ENCODE results near the gene TPGS2. TPM values are rescaled to one million over a fixed set of nuclear protein-coding genes. Genes with fewer than 3 reads are reported as not detected.

TPGS2 gene
- total and polyA plus RNA-seq, 2 of the 8 experiments (the other 6 are each of a cell fraction or from before 2014, with no cell fraction given) = 151 to 273 TPM

DNA sequence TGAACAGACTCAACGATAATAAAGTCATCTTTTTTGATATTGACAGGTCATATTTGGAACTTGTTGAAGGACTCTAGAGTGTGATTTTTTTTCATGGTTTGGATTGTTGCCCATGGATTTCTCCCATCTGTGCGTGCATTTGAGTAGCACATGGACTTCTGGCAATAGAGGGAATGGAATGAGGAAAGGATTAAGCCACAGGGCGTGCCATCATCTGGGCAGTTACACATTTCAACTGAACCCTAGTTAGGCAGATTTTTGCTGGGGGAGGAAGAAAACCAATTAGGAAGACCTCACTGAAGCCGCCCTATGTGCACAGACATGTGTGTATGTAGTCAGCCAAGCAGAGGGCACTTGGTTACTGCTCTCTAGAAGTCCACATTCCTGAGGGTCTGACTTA lies 72.6 kb downstream of the TPGS2 start:
- Histone ChIP-seq H2BK12ac (ENCODE audit: low read depth, low read length) (no peak overlapping the region), H3K4ac (replicated peaks; ENCODE audit: insufficient read length, low read depth, low read length) (no peak overlapping the region), H2BK5ac (ENCODE audit: low read depth, low read length) (no peak overlapping the region), H3K27me3 (replicated peaks in 1 of 4; ENCODE audit: control insufficient read depth in 3 of 4, extremely low read depth in 1 of 4, insufficient read depth in 3 of 4, low read length in 3 of 4) (no peaks in the 10 kb centered on the region), H2BK20ac (ENCODE audit: low read length) (no peak overlapping the region), H3K56ac (replicated peaks; ENCODE audit: insufficient read length, low read depth, low read length) (no peak overlapping the region), H4K20me1 (replicated peaks in 1 of 2; ENCODE audit: control insufficient read depth in 1 of 2, insufficient read depth in 2 of 2, low read length in 2 of 2) (no peaks in the 10 kb centered on the region), H2AK5ac (ENCODE audit: low read depth, low read length) (no peak overlapping the region), H3K9ac (replicated peaks in 1 of 4; ENCODE audit: extremely low read depth in 1 of 4, low read depth in 3 of 4, low read length in 3 of 4) (no peak overlapping the region), H3K18ac (ENCODE audit: extremely low read depth, low read length) (no peak overlapping the region), H2AFZ (ENCODE audit: low read length) (no peak overlapping the region), H2BK120ac (replicated peaks; ENCODE audit: low read depth, low read length) (no peak overlapping the region), H4K5ac (ENCODE audit: insufficient read length, low read depth, low read length) (no peak overlapping the region), H3K14ac (ENCODE audit: insufficient read length) (no peak overlapping the region), H3K79me2 (ENCODE audit: control insufficient read depth in 1 of 2, insufficient read depth in 2 of 2, low read length in 2 of 2) (no peaks in the 10 kb centered on the region), H3K36me3 (ENCODE audit: control insufficient read depth in 2 of 4, insufficient read depth in 4 of 4, low read length in 3 of 4) (no peaks in the 10 kb centered on the region), H3K79me1 (ENCODE audit: low read depth, low read length) (no peaks in the 10 kb centered on the region), H4K91ac (replicated peaks; ENCODE audit: insufficient read length, low read length) (no peak overlapping the region), H4K8ac (ENCODE audit: extremely low read depth, insufficient read depth, low read length) (no peak overlapping the region), H3K23me2 (ENCODE audit: low read depth, low read length) (no peaks in the 10 kb centered on the region), H3K4me1 (replicated peaks in 1 of 4; ENCODE audit: control insufficient read depth in 3 of 4, insufficient read depth in 4 of 4, low read length in 3 of 4) (peaks cover 0 to 3% (median under 1%) of the 10 kb centered on the region in 4 experiments; a peak in 1 of 7 replicates), H3K4me3 (ENCODE audit: extremely low read depth in 1 of 4, insufficient read depth in 2 of 4, low read depth in 3 of 4, low read length in 4 of 4) (no peak overlapping the region), H2BK15ac (ENCODE audit: low read length) (no peak overlapping the region), H3K9me3 (ENCODE audit: insufficient read depth in 2 of 2, low read depth in 1 of 2, low read length in 1 of 2) (no peaks in the 10 kb centered on the region; a peak in 1 of 4 replicates), H3K27ac (ENCODE audit: low read depth, low read length) (no peak overlapping the region), H3K23ac (ENCODE audit: insufficient read length) (no peak overlapping the region), H3K4me2 (ENCODE audit: insufficient read depth in 1 of 2, low read depth in 2 of 2, low read length in 2 of 2) (no peak overlapping the region)
- FAIRE-seq = no peak
- ChIA-PET POLR2A (ENCODE audit: partially characterized antibody) (no interaction called here), CTCF (ENCODE audit: partially characterized antibody) (interaction anchor here (0.6 to 3.5 kb wide), 10 partner anchors 13 to 324 kb away, joined by 3 to 39 read pairs (median 4); no protein-coding TSS in a partner anchor)
- no peak for TF ChIP-seq GTF2F1 (IDR thresholded peaks at IDR 0.05; ENCODE audit: borderline replicate concordance, low read depth, low read length)
- no peak for TF ChIP-seq RXRA (IDR thresholded peaks at IDR 0.05; ENCODE audit: insufficient read depth, low read depth, low read length)
- TF ChIP-seq HDAC2 (IDR thresholded peaks at IDR 0.05; ENCODE audit: borderline replicate concordance in 1 of 2, low read depth in 2 of 2, low read length in 2 of 2) = no peak
- no peak for TF ChIP-seq POLR2A (IDR thresholded peaks at IDR 0.05; ENCODE audit: control extremely low read depth in 1 of 2, low read depth in 2 of 2, low read length in 2 of 2)
- no peak for TF ChIP-seq SUZ12 (IDR thresholded peaks at IDR 0.05; ENCODE audit: low read length)
- no peak for TF ChIP-seq TAF7 (optimal IDR thresholded peaks at IDR 0.05; ENCODE audit: borderline replicate concordance, low read depth, low read length)
- TF ChIP-seq CBX5 (IDR thresholded peaks at IDR 0.05; ENCODE audit: low read depth, low read length) = no peak
- TF ChIP-seq SIX5 (IDR thresholded peaks at IDR 0.05; ENCODE audit: low read depth, low read length) = no peak
- TF ChIP-seq RBBP5 (IDR thresholded peaks at IDR 0.05; ENCODE audit: borderline replicate concordance, low read depth, low read length) = no peak
- TF ChIP-seq EGR1 (IDR thresholded peaks at IDR 0.05; ENCODE audit: borderline replicate concordance, low read depth, low read length) = no peak
- TF ChIP-seq, protein P1, sequence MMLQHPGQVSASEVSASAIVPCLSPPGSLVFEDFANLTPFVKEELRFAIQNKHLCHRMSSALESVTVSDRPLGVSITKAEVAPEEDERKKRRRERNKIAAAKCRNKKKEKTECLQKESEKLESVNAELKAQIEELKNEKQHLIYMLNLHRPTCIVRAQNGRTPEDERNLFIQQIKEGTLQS (IDR thresholded peaks at IDR 0.05; ENCODE audit: insufficient read depth, low read depth, low read length) = no peak
- TF ChIP-seq EP300 (IDR thresholded peaks at IDR 0.05; ENCODE audit: borderline replicate concordance in 1 of 2, low read depth in 2 of 2, low read length in 2 of 2) = no peak
- no peak for DNase-seq (ENCODE audit: low read depth in 1 of 2, low spot score in 2 of 2)
- 88% methylated on average over 4 of the region's 4 CpGs; no CpG with 5 or more reads in 1 of the 2 experiments for WGBS, 2 experiments (ENCODE audit: extremely low coverage in 1 of 2, insufficient coverage in 1 of 2, insufficient read length in 1 of 2, insufficient replicate concordance in 2 of 2, low coverage in 1 of 2, low lambda C conversion rate in 2 of 2, missing lambda C conversion rate in 1 of 2)

Measured in H1 (cell line).